Right lung (tissue), 5 donors: ENCODE measurements around the gene DTX1. TPM values are rescaled to one million over a fixed set of nuclear protein-coding genes. Genes with fewer than 3 reads are reported as not detected.

ENCODE experiments used
- DNase-seq, 2 donors: peaks; one replicate each; pipeline ENCODE4 v3.0.0-alpha.2; 2013
- polyA plus RNA-seq, 5 donors: library from polyadenylated mRNA; unstranded; fragments of 120-200 nt; gene quantifications; one replicate each; pipeline versions ENCODE4 v1.2.1 to v1.2.3, GENCODE V29; 2013; ENCODE audit warnings: inconsistent platforms in 1 of 5, low replicate concordance in 1 of 5; ENCODE audit not compliant: insufficient read length in 5 of 5, insufficient read depth in 1 of 5

Gene DTX1
- polyA plus RNA-seq, 5 donors, result 2.7 to 6.4 (median 3.8) TPM

GRCh38 chr12:113054948-113055486 is 1.5 kb upstream of the DTX1 start:
- DNase-seq, result no peak

- no peak for DNase-seq
Measured at GRCh38 chr12:113055594-113056380, 743 bp upstream of the DTX1 start.

DNA sequence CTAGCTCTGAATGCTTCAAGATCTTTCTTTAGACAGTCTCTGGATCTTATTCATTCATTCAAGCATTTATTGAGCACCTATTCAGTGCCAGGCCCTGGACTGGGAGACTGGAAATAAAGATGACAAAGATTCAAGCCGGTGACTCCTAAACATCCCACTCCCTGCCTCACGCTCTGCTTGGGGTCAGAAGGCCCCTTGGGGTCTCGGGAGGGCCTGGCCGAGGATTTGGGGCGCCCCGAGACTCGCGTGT is 224 bp upstream of the DTX1 start:
- no peak for DNase-seq

GRCh38 chr12:113057565-113058485 is 1.3 kb downstream of the DTX1 start:
- no peak for DNase-seq

GRCh38 chr12:113058553-113058952 is 2.0 kb downstream of the DTX1 start:
- DNase-seq, result no peak

- no peak for DNase-seq
Measured at GRCh38 chr12:113059071-113059595, 2.6 kb downstream of the DTX1 start.

GRCh38 chr12:113060336-113060960 is 3.9 kb downstream of the DTX1 start:
- DNase-seq, result no peak

DNA sequence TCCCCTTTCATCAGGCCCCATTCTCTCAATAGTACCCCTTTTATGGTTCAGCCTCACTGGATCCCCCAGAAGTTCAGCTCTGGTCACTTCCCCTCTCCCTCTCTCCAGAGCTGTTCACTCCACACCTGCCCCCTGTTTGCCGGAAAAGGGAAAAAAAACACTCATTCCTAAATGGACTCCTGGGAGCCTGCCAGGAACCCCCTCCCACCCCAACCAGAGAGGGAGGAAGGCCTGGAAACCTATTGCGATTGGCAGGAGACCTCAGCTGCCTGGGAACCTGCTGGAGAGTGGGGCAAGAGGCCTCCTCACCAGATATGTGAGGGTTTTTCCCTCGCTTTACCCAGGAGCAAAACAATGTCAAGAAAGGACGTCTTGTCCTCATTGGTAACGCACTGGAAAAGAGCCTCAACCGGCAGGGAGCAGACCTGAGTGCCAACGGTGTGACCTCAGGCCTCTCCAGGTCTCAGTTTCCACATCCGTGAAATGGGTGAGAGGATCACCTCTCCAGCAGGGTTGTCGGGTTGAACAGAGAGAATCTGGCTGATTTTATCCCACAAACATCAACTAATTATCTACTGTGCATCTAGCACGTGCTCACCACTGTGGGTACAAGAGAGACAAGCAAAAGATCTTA is 4.6 kb downstream of the DTX1 start:
- DNase-seq, result no peak

DNA sequence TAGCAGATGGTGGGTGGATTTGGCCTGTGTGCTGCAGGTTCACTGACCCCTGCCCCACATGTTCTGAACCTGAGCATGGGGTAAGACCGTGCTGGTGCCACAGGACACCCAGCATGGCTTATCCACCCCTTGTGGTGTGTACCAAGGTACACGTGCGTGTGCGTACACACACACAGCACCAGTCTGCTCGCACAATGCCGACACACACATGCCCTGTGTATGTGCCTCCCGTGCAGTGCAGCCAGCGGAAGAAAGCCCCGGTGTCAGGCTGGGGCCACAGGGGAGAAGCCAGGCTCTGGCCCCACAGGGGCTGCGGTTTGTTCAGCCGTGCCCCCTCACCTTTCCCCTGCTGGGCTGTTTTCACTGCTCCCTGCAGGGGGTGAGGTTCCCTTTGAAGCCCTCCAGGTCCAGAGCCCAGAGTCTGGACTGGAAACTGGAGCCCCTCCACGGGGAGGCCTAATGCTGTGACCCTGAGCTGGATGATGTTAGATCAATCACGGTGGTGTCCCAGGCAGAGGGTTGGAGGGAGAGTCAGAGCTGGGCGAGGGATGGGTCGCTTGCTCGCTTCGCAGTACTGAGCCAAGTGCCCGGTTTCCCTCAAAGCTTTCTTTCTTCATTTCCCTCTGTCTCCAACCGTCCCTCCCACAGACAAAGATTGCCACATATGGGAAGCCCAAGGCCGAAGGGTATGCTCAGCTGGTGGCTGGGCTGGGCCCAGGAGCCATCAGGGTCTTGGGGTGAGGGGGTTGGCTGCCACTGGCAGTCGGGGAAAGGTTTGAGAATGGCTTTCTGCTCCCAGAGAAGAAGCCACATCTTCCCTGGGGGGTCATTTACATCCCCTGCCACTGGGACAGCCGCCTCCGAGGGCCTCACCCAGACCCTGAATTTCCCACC is 6.2 kb downstream of the DTX1 start:
- DNase-seq, result no peak

GRCh38 chr12:113063396-113064350 is 7.1 kb downstream of the DTX1 start:
- DNase-seq, result no peak

GRCh38 chr12:113064395-113065125 is 8.0 kb downstream of the DTX1 start:
- no peak for DNase-seq

GRCh38 chr12:113065126-113066007 is 8.8 kb downstream of the DTX1 start:
- no peak for DNase-seq

DNA sequence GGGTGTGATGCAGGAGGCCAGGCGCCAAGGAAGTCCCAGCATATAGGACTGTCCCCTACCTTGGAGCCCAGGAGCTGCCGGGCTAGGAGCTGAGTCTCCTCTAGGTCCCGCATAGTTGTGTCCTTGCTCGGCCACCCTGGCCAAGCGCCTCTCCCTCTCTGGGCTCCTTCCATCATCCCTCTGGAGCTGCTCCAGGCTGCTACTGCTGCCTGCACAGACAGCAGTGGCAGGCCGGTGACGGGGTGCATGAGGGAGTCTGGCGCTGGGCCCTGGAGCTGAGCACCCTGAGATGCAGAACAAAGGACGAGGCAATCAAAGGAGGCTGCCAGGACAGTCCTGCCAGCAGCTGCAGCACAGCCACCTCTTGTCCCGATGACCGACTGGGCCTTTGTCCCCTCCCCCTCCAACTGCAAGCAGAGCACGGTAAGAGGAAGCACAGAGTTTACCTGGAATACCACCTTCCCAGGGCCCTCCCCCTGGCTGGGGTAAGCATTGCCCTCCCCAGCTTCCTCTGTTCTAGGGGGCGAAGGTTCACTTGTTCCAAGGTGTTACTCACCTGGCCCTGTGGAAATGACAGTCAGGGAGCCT is 10.4 kb downstream of the DTX1 start:
- no peak for DNase-seq

- DNase-seq, result no peak
Measured at GRCh38 chr12:113067987-113068935, 11.7 kb downstream of the DTX1 start.

DNA sequence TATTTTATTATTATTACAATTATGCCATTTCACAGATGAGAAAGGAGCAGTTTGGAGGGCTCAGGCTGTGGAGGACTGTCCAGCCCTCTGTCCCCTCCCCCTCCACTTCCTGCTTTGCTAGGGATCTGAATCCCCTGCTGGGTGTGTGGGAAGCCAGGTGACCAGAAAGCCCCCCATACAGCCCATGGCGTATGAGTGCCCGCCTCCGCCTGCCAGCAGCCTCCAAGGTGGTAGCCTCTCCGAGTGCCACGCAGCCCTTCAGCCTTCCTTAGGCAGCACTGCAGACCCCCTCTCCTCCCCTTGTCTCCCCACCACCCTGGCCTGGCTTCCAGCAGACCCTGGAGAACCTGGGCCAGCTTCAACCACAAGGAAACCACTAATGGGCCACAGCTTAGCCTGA is 12.6 kb downstream of the DTX1 start:
- DNase-seq, result no peak

DNA sequence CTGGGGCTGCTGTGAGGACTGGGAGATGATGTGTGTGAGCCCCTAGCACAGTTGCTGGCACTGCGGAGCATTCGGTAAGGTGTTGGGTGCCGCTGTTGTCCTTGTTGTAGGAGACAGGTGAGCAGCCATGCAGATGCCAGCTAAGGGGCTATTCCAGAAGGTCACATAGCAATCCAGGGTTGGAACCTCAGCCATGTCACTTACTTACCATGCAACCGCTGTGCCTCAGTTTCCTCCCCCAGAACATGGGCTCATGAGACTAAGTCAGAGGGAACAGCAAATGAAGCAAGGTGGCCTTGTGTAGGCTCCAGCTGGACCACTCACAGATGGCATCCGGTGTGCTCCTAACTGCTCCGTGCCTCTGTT is 13.2 kb downstream of the DTX1 start:
- DNase-seq, result no peak
